Thoracic aorta (tissue), 2 donors: ENCODE results near the gene YIPF3. TPM values are rescaled to one million over a fixed set of nuclear protein-coding genes. Genes with fewer than 3 reads are reported as not detected.
"Not testable (repeated sequence)": the region's sequence is repeated elsewhere in the genome, so short reads cannot be mapped to it uniquely, and the experiment has no call there.

ENCODE experiments used
- ATAC-seq: fragments of 150-250 bp; one replicate; pipeline ENCODE4 v1.8.0; 2017; ENCODE audit warnings: low read depth; ENCODE audit not compliant: insufficient number of reproducible peaks, low FRiP score
- DNase-seq: peaks from one replicate; pipeline ENCODE4 v3.0.0-alpha.2; 2020; ENCODE audit warnings: low spot score
- H3K27ac ChIP-seq, 2 donors: fragments of 200-600 bp; sonication (generic); 1 replicate in 1 of 2; 2 replicates in 1 of 2; pipeline ENCODE4 v1.5.1; 2016; ENCODE audit warnings: mild to moderate bottlenecking in 2 of 2, moderate library complexity in 2 of 2
- H3K27me3 ChIP-seq: fragments of 200-600 bp; sonication (generic); replicated peaks from 2 replicates; pipeline ENCODE4 v1.6.0; 2016; ENCODE audit warnings: mild to moderate bottlenecking; ENCODE audit not compliant: insufficient read depth
- H3K36me3 ChIP-seq: fragments of 200-600 bp; sonication (generic); one replicate; pipeline ENCODE4 v1.5.1; 2016
- H3K4me1 ChIP-seq, 2 donors: fragments of 200-600 bp; sonication (generic); 1 replicate in 1 of 2; 2 replicates in 1 of 2; pipeline versions ENCODE4 v1.5.1 to v1.6.0; 2016; ENCODE audit warnings: low read depth in 2 of 2, mild to moderate bottlenecking in 1 of 2; ENCODE audit not compliant: control insufficient read depth in 1 of 2
- H3K4me3 ChIP-seq: fragments of 200-600 bp; sonication (generic); 2 replicates; pipeline ENCODE4 v1.5.1; 2016; ENCODE audit warnings: mild to moderate bottlenecking
- H3K9me3 ChIP-seq: fragments of 200-600 bp; sonication (generic); 2 replicates; pipeline ENCODE4 v1.5.1; 2016
- CTCF ChIP-seq: fragments of 200-600 bp; sonication (generic); IDR thresholded peaks from one replicate; pipeline ENCODE4 v1.5.1; 2019; ENCODE audit warnings: antibody characterized with exemption
- total RNA-seq, 2 donors: library from RNA; depleted of rRNA; stranded (reverse); fragments of >200 nt; gene quantifications; one replicate each; pipeline versions ENCODE4 v1.1.0 to v1.2.3, GENCODE V29; 2016

The YIPF3 gene
- total RNA-seq, 2 donors from 2014 or later: 92.2 to 160 TPM

GRCh38 chr6:43504756-43505593 lies 11.8 kb downstream of the YIPF3 start:
- H3K9me3 ChIP-seq: no peaks in the 10 kb centered on the region
- H3K27ac ChIP-seq: no peak overlapping the region
- no peak for TF ChIP-seq CTCF
- H3K4me3 ChIP-seq: no peak overlapping the region
- peaks cover 33% of the 10 kb centered on the region for H3K36me3 ChIP-seq
- ATAC-seq: no peak
- DNase-seq: no peak
- H3K27me3 ChIP-seq: no peaks in the 10 kb centered on the region
- peaks cover 7 to 16% of the 10 kb centered on the region in 2 donors for H3K4me1 ChIP-seq

GRCh38 chr6:43503443-43503842 lies 13.3 kb downstream of the YIPF3 start:
- Histone ChIP-seq H3K9me3 (no peaks in the 10 kb centered on the region), H3K4me1 (peaks cover 0 to 21% of the 10 kb centered on the region in 2 donors), H3K36me3 (peaks cover 41% of the 10 kb centered on the region), H3K27ac (no peak overlapping the region), H3K4me3 (no peak overlapping the region), H3K27me3 (no peaks in the 10 kb centered on the region)
- ATAC-seq: no peak
- TF ChIP-seq CTCF: no peak
- no peak for DNase-seq

GRCh38 chr6:43502666-43503065 lies 14.1 kb downstream of the YIPF3 start:
- H3K9me3 ChIP-seq: no peaks in the 10 kb centered on the region
- TF ChIP-seq CTCF: no peak
- H3K36me3 ChIP-seq: peaks cover 41% of the 10 kb centered on the region
- peaks cover 0 to 25% of the 10 kb centered on the region in 2 donors for H3K4me1 ChIP-seq
- H3K27ac ChIP-seq: no peak overlapping the region
- no peak overlapping the region for H3K4me3 ChIP-seq
- DNase-seq (no peak), ATAC-seq (no peak)
- H3K27me3 ChIP-seq: no peaks in the 10 kb centered on the region

- Histone ChIP-seq H3K27me3 (no peaks in the 10 kb centered on the region), H3K4me1 (peaks cover 10 to 39% of the 10 kb centered on the region in 2 donors), H3K36me3 (peaks cover 41% of the 10 kb centered on the region), H3K4me3 (no peak overlapping the region), H3K27ac (no peak overlapping the region), H3K9me3 (no peaks in the 10 kb centered on the region)
- ATAC-seq (no peak), DNase-seq (no peak)
- TF ChIP-seq CTCF: no peak
These were observed 15.8 kb downstream of the YIPF3 start for GRCh38 chr6:43500921-43501320.

GRCh38 chr6:43499028-43499815 lies 17.5 kb downstream of the YIPF3 start:
- no peaks in the 10 kb centered on the region for H3K27me3 ChIP-seq
- TF ChIP-seq CTCF: no peak
- H3K9me3 ChIP-seq: no peaks in the 10 kb centered on the region
- H3K4me1 ChIP-seq: peaks cover 17 to 46% of the 10 kb centered on the region in 2 donors
- peak overlapping the region; percentile 2 to 39 for H3K27ac ChIP-seq
- peaks cover 41% of the 10 kb centered on the region for H3K36me3 ChIP-seq
- no peak overlapping the region for H3K4me3 ChIP-seq
- ATAC-seq (no peak), DNase-seq (no peak)

- H3K36me3 ChIP-seq: peaks cover 34% of the 10 kb centered on the region
- H3K27ac ChIP-seq, H3K4me3 ChIP-seq, H3K9me3 ChIP-seq, H3K27me3 ChIP-seq, ATAC-seq, DNase-seq: not testable (repeated sequence)
- peaks cover 17 to 46% of the 10 kb centered on the region in 2 donors for H3K4me1 ChIP-seq
These were observed 18.4 kb downstream of the YIPF3 start for GRCh38 chr6:43498291-43498690.
